SJSA1 (cell line): ENCODE results near the gene ADGRG7. TPM values are rescaled to one million over a fixed set of nuclear protein-coding genes. Genes with fewer than 3 reads are reported as not detected.

Source experiments
- DNase-seq, 2 experiments: peaks; one replicate each; pipeline ENCODE4 v3.0.0-alpha.2; 2015 to 2020; ENCODE audit warnings: low spot score in 2 of 2, low read depth in 1 of 2
- H3K27ac ChIP-seq: fragments of 250-450 bp; sonication (Bioruptor Pico); 2 replicates; pipeline ENCODE4 v1.5.1; 2020; ENCODE audit warnings: mild to moderate bottlenecking, moderate library complexity
- H3K27me3 ChIP-seq: fragments of 250-450 bp; sonication (Bioruptor Pico); replicated peaks from 2 replicates; pipeline ENCODE4 v1.5.1; 2020; ENCODE audit warnings: mild to moderate bottlenecking, moderate library complexity
- H3K36me3 ChIP-seq: fragments of 250-450 bp; sonication (Bioruptor Pico); 2 replicates; pipeline ENCODE4 v1.5.1; 2020; ENCODE audit warnings: mild to moderate bottlenecking
- H3K4me1 ChIP-seq: fragments of 250-450 bp; sonication (Bioruptor Pico); replicated peaks from 2 replicates; pipeline ENCODE4 v1.6.1; 2021; ENCODE audit warnings: mild to moderate bottlenecking
- H3K4me3 ChIP-seq: fragments of 250-450 bp; sonication (Bioruptor Pico); 2 replicates; pipeline ENCODE4 v1.5.1; 2020; ENCODE audit warnings: mild to moderate bottlenecking
- H3K9me3 ChIP-seq: fragments of 250-450 bp; sonication (Bioruptor Pico); replicated peaks from 2 replicates; pipeline ENCODE4 v1.5.1; 2020; ENCODE audit warnings: mild to moderate bottlenecking
- total RNA-seq: library from RNA; depleted of rRNA; stranded (reverse); fragments of >200 nt; shearing (Covaris generic); gene quantifications from 2 replicates; pipeline ENCODE4 v1.2.3, GENCODE V29; 2014

The ADGRG7 gene
- total RNA-seq, 1 experiment from 2014 or later = not detected

DNA sequence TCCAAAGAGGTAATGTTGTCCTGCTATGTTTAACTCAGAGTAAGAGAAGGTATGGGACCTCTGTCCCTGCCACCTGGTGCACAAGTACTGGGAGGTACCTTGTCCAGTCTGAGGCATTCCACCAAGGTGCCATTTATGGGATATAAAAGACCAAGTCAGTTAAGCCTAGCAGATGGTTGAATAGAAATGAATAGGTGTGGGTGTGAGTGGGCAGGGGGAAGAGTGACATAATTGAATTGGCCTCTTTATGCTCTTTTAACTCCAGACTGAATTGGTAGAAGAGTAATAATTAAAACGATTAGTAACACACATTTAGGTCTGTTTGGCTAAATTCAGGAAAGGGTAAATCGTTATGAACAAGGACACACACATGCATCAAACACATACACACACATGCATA, 562 bp downstream of the ADGRG7 start:
- Histone ChIP-seq H3K9me3 (no peaks in the 10 kb centered on the region), H3K4me1 (no peaks in the 10 kb centered on the region), H3K4me3 (no peak overlapping the region), H3K27me3 (no peaks in the 10 kb centered on the region), H3K36me3 (no peaks in the 10 kb centered on the region), H3K27ac (no peak overlapping the region)
- DNase-seq = no peak

GRCh38 chr3:100611221-100611620, 1.8 kb downstream of the ADGRG7 start:
- no peaks in the 10 kb centered on the region for H3K4me1 ChIP-seq
- no peak overlapping the region for H3K4me3 ChIP-seq
- H3K36me3 ChIP-seq = no peaks in the 10 kb centered on the region
- no peaks in the 10 kb centered on the region for H3K9me3 ChIP-seq
- H3K27me3 ChIP-seq = no peaks in the 10 kb centered on the region
- no peak for DNase-seq
- no peak overlapping the region for H3K27ac ChIP-seq

DNA sequence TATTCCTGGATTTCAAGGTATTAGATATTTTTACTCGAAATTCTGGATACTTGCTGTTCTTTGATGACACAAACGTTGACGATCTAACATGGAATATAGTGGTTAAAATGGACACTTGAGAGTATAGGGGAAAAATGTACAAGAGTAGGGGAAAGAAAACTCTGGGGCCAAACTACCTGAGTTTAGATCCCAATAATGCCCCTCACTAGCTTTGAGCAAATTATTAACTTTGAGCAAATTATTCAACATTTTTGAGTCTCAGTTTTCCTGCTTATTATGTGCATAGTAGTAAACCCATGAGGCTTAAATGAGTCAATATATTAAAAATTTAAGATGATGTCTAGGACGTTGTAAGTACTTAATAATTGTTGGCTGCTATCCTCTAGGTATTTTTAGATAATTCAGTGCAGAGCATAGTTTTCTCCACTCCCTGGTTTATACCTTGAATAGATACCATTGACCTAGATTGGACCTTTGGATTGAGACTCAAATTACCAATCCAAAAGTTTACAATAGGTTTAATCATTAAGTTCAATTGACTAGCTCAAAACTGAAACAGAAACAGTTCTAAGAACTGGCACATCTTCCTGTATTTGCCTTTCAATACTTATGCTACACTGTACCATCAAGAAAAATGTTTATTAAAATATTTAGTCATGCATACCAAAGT, 4.5 kb downstream of the ADGRG7 start:
- Histone ChIP-seq H3K36me3 (no peaks in the 10 kb centered on the region), H3K27ac (no peak overlapping the region), H3K4me3 (no peak overlapping the region), H3K9me3 (no peaks in the 10 kb centered on the region), H3K27me3 (no peaks in the 10 kb centered on the region), H3K4me1 (no peaks in the 10 kb centered on the region)
- DNase-seq = no peak

GRCh38 chr3:100614941-100615340, 5.5 kb downstream of the ADGRG7 start:
- no peaks in the 10 kb centered on the region for H3K4me1 ChIP-seq
- no peaks in the 10 kb centered on the region for H3K27me3 ChIP-seq
- no peaks in the 10 kb centered on the region for H3K36me3 ChIP-seq
- DNase-seq = no peak
- no peaks in the 10 kb centered on the region for H3K9me3 ChIP-seq
- no peak overlapping the region for H3K4me3 ChIP-seq
- H3K27ac ChIP-seq = no peak overlapping the region

GRCh38 chr3:100615684-100616083, 6.3 kb downstream of the ADGRG7 start:
- Histone ChIP-seq H3K9me3 (no peaks in the 10 kb centered on the region), H3K36me3 (no peaks in the 10 kb centered on the region), H3K4me3 (no peak overlapping the region), H3K27ac (no peak overlapping the region), H3K4me1 (no peaks in the 10 kb centered on the region), H3K27me3 (no peaks in the 10 kb centered on the region)
- DNase-seq = no peak

DNA sequence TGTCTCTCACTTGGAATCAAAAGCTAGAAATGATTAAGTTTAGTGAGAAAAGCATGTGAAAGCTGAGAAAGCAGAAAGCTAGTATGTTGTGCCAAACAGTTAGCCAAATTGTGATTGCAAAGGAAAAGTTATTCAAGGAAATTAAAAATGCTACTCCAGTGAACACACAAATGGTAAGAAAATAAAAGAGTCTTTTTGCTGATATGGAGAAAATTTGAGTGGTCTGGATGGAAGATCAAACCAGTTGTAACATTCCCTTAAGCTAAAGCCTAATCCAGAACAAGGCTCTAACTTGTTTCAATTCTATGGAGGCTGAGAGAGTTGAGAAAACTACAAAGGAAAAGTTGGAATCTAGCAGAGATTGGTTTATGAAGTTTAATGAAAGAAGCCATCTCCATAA, 11.8 kb downstream of the ADGRG7 start:
- Histone ChIP-seq H3K4me1 (no peaks in the 10 kb centered on the region), H3K27ac (no peak overlapping the region), H3K36me3 (no peaks in the 10 kb centered on the region), H3K9me3 (no peaks in the 10 kb centered on the region), H3K4me3 (no peak overlapping the region), H3K27me3 (no peaks in the 10 kb centered on the region)
- DNase-seq = no peak

DNA sequence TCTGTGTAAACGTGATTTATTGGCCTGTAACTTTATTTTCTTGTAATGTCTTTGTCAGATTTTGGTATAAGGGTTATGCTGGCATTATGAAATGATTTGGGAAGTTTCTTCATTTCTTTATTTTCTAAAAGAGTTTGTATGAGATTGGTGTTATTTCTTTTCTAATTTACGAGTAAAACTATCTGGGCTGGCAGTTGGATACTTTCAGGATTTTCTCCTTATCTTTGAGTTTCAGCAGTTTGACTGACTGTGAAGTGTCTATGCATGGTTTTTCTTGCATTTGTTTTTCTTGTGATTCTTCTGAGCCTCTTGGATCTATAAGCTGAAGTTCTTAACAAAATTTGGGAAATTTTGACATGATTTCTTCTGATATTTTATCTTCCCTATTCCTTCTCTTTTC, 18.1 kb downstream of the ADGRG7 start:
- no peaks in the 10 kb centered on the region for H3K9me3 ChIP-seq
- H3K27ac ChIP-seq = no peak overlapping the region
- no peaks in the 10 kb centered on the region for H3K27me3 ChIP-seq
- DNase-seq = no peak
- no peaks in the 10 kb centered on the region for H3K4me1 ChIP-seq
- no peak overlapping the region for H3K4me3 ChIP-seq
- H3K36me3 ChIP-seq = no peaks in the 10 kb centered on the region

GRCh38 chr3:100629421-100630127, 20.2 kb downstream of the ADGRG7 start:
- Histone ChIP-seq H3K27me3 (no peaks in the 10 kb centered on the region), H3K4me1 (no peaks in the 10 kb centered on the region), H3K27ac (no peak overlapping the region), H3K36me3 (no peaks in the 10 kb centered on the region), H3K4me3 (no peak overlapping the region), H3K9me3 (no peaks in the 10 kb centered on the region)
- no peak for DNase-seq

DNA sequence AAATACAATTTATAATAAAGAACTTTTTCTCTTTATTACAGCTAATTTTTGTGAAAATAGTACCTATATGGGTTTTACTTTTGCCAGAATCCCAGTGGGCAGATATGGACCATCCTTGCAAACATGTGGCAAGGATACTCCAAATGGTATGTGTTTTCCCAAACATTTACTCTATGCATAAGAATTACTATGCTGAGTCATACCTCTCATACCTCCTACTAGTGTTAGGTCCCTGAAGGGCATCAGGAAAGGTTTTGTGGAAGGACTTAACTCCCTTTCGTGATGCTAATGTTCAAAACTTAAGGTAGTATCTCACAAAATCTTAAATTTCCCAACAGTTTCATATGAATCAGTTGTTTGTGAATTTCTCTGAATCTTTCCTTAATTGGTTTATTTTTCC, 21.3 kb downstream of the ADGRG7 start:
- Histone ChIP-seq H3K4me3 (no peak overlapping the region), H3K36me3 (no peaks in the 10 kb centered on the region), H3K27ac (no peak overlapping the region), H3K9me3 (no peaks in the 10 kb centered on the region), H3K27me3 (no peaks in the 10 kb centered on the region), H3K4me1 (no peaks in the 10 kb centered on the region)
- DNase-seq = no peak

DNA sequence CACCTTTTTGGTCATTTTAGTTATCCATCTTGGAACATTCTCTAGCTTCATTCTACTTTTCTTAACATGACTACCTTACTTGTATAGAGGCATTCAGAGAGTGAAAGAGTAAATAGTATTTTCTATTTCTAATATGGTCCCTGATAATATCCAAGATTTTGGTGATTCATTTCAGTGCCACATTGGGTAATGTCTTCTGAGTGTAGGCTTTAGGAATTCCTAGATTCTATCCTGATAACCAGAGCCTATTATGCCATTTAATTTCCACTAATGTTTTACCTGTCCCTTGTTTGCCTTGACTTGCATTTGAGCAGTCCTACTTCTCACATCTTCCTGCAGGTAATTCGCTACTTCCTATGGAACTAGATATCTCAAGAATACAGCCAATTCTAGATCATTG, 21.8 kb downstream of the ADGRG7 start:
- DNase-seq = no peak
- Histone ChIP-seq H3K4me3 (no peak overlapping the region), H3K27me3 (no peaks in the 10 kb centered on the region)

DNA sequence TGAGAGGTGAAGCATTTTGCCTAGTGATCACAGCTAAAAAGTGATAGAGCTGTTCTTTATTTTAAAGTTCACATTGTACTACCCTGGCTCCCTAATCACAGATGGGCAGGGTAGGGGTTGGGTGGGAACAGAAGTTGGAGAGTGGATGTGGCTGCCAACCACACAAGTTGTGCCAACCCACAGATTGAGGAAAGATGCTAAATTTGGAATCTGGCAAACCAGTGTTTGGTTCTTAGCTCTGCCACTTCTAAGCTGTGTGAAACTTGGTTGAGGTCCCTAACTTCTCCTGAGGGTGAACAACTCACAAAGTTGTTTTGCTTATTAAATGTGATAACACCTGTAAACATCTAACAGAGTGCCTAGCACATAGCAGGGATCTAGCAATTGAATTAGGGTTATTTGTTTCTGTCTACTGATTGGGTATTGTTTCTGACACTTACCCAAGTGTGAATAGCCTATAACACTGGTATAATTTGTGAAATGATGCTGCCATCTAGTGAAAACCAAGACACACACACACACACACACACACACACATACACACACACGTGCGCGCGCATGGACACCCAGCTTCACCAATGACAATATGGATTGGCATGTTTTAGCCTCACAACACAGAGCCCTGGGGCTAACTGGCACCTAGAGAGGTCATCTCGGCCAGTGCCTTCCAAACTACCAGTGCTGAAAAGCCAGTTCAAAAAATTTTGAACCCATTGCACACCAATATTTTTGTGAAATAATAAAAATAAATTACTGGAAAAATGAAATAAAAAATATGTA, 25.3 kb downstream of the ADGRG7 start:
- no peaks in the 10 kb centered on the region for H3K27me3 ChIP-seq
- H3K9me3 ChIP-seq = no peaks in the 10 kb centered on the region
- DNase-seq = no peak
- H3K27ac ChIP-seq = no peak overlapping the region
- H3K36me3 ChIP-seq = no peaks in the 10 kb centered on the region
- H3K4me1 ChIP-seq = no peaks in the 10 kb centered on the region
- H3K4me3 ChIP-seq = no peak overlapping the region

More for the DNA sequence above, 21.8 kb downstream of the ADGRG7 start:
- no peaks in the 10 kb centered on the region for H3K4me1 ChIP-seq
- H3K27ac ChIP-seq = no peak overlapping the region
- no peaks in the 10 kb centered on the region for H3K36me3 ChIP-seq
- no peaks in the 10 kb centered on the region for H3K9me3 ChIP-seq

DNA sequence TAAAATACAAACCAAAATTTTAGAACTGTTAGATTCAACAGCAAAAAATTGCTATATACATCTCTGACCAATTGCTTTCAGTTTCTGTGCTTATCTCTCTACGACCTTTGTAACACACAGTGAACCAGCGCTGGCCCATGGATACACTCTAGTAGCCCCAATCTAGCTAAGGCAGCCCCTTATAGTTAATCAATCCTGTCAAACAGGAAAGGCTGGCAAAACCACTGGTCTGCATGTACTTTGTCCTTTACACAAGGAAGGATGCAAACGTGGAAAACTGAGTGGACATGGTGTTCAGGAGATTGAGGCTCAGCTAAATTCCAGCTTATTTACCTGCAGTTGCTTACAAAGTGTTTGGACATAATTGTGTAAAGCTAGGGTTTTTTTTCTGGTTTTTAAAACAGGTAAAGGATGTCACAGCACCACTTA, 25.9 kb downstream of the ADGRG7 start:
- Histone ChIP-seq H3K36me3 (no peaks in the 10 kb centered on the region), H3K9me3 (no peaks in the 10 kb centered on the region), H3K27ac (no peak overlapping the region), H3K27me3 (no peaks in the 10 kb centered on the region), H3K4me1 (no peaks in the 10 kb centered on the region), H3K4me3 (no peak overlapping the region)
- no peak for DNase-seq

DNA sequence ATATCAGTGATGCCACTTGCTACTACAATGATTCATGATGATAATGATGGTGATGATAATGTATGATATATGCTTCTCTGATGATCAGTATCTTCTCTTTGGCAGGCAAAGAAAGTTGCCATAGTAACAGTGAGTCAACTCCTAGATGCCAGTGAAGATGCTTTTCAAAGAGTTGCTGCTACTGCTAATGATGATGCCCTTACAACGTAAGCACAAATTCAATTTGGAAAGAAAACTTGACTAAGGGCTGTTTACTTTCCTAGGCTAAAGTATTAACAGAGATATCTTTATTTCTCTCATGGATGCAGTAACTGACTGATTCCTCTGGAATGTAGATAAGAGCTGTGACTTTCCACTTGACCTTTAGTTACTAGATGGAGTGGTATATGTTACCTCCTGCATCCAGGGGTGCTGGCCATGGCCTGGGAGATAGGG, 27.8 kb downstream of the ADGRG7 start:
- Histone ChIP-seq H3K4me1 (no peaks in the 10 kb centered on the region), H3K27ac (no peak overlapping the region), H3K27me3 (no peaks in the 10 kb centered on the region), H3K4me3 (no peak overlapping the region), H3K9me3 (no peaks in the 10 kb centered on the region), H3K36me3 (no peaks in the 10 kb centered on the region)
- DNase-seq = no peak

GRCh38 chr3:100640633-100641032, 31.2 kb downstream of the ADGRG7 start:
- DNase-seq = no peak
- H3K4me1 ChIP-seq = no peaks in the 10 kb centered on the region
- no peaks in the 10 kb centered on the region for H3K36me3 ChIP-seq
- H3K27me3 ChIP-seq = no peaks in the 10 kb centered on the region
- H3K9me3 ChIP-seq = no peaks in the 10 kb centered on the region
- no peak overlapping the region for H3K4me3 ChIP-seq
- H3K27ac ChIP-seq = no peak overlapping the region
